ENCODE results near the gene OR2A2.
"Not testable (repeated sequence)": the region's sequence is repeated elsewhere in the genome, so short reads cannot be mapped to it uniquely, and the experiment has no call there.

OR2A2 gene, protein sequence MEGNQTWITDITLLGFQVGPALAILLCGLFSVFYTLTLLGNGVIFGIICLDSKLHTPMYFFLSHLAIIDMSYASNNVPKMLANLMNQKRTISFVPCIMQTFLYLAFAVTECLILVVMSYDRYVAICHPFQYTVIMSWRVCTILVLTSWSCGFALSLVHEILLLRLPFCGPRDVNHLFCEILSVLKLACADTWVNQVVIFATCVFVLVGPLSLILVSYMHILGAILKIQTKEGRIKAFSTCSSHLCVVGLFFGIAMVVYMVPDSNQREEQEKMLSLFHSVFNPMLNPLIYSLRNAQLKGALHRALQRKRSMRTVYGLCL

GRCh38 chr7:144109283-144109682 lies at the start of gene OR2A2:
OR2A2 (plus strand) TSS chr7:144109583; CDS start chr7:144109583, 0 bp downstream.
- no peak for DNase-seq

DNA sequence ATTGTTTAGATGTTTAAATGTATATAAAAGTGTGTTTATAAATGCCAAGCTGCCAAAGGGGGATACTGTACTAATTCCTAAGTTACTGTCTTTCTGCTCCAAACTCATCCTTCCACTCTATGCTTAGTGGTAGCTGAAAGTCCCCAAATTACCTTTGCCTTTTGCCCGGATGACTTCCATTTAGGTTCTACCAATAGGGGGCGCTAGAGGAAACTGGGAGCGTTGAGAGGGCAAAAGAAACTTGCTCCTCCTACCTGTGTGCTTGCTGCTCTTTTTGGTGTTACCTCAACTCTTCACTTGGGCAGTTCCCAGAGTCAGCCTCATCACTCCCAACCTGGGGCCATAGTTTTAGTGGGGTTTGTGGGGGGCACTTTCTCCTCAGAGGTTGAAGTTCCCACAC lies 45.7 kb upstream of the OR2A2 start:
- DNase-seq = no peak

- no peak for DNase-seq
Measured at GRCh38 chr7:144069511-144069910, 39.9 kb upstream of the OR2A2 start, which contains the start of gene OR2A25. OR2A25 (plus strand) TSS chr7:144069811; CDS start chr7:144074220, 4,409 bp downstream.

DNA sequence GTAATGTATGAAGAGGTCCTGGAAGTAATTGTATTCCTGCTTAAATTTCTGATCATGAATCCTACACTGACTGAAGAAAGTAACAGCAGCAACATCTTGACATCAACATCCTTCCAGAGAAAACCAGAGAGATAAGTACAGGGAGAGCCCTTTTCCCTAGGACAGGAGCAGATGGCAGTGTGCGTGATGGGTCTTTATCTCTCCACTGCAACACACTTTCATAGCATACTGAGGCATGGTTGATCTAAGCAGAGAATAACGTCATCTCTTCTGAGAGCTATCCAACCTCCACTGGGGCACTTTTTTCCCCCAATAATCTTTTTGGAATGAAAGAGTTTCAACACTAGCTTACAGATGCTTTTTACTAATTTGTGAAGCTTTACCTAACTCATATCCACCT lies 39.4 kb upstream of the OR2A2 start:
- no peak for DNase-seq

GRCh38 chr7:144074374-144074773 lies 35.0 kb upstream of the OR2A2 start:
- no peak for DNase-seq

DNA sequence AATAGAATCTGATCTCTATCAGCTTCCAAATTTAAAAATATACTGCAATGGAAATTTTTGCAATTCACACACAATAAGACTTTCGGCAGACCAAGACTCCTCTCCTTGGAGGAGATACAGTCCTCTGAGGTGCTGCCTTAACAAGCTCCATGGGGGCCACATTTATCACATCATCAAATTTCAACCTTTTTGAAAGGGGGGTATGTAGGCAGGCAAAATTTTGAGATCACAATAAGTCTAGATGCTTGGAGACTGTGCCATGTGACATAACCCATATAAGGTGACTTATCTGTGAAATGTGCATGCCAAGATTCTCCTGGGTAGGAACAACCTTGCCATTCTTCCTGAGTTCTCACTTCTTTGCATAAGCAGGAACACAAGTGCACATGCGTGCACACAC lies 23.4 kb upstream of the OR2A2 start, which contains the start of gene OR2A12:
Gene OR2A12, plus strand, starts transcription at position 301 of the 400 bp plus-strand sequence. CDS start 8,830 bp downstream, outside the sequence.
- DNase-seq = no peak

DNA sequence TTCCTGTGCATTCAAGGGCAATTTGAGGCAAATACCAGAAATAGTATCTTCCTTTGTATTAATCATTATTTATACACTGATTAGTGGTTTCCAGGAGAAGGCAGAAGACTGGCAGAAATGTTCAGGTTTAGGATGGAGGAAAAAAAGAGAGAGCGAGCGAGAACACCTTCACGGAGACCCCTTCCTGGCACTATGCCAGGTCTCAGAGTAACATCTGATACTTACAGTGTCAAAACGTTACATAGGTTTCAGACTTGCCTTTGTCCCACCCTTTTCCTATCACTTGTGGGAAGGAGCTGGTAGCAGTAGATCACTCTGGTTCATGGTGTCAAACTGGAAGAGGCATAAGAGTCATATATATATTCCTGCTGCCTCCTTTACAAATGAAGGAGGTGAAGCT lies 22.7 kb upstream of the OR2A2 start:
- no peak for DNase-seq

DNA sequence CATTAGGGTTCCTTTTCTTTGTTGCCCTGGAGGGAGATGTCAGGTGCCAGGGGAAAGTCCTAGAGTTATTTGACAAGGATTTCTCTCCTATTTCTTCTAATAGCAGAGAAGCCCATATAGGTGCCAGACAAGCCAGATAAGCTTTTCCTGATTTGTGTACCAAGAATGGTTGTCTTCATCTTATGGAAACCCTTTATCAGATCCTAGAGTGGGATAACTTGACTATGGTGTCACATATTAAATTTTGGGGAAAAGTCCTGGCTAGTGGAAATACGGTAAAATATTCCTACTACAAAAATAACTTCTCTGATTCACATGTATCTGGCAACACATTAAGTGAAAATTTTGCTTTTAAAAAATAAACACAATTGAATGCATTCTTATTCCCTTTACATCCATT lies 22.2 kb upstream of the OR2A2 start:
- DNase-seq = no peak

- no peak for DNase-seq
Measured at GRCh38 chr7:144090667-144091066, 18.7 kb upstream of the OR2A2 start.

GRCh38 chr7:144098776-144099175 lies 10.6 kb upstream of the OR2A2 start:
- no peak for DNase-seq

- no peak for DNase-seq
Measured at GRCh38 chr7:144100607-144101006, 8.8 kb upstream of the OR2A2 start.

DNA sequence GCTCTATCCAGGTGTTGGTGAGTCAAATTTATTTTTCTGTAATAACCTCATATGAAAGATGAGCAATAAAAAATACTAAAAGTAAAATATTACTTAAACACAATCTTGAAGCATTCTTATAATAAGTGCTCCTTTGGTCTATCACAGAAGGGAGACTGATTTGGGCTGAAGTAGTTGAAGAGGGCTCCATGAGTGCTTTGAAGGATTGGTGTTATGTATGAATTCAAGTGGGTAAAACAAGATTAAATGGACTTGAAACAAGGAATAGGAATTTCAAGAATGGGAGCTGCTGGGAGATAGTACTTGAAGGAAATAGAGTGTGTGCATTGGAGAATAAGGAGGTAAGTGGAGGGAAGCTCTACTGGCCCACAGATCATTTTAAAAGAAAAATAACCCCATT lies 7.3 kb upstream of the OR2A2 start:
- no peak for DNase-seq

DNA sequence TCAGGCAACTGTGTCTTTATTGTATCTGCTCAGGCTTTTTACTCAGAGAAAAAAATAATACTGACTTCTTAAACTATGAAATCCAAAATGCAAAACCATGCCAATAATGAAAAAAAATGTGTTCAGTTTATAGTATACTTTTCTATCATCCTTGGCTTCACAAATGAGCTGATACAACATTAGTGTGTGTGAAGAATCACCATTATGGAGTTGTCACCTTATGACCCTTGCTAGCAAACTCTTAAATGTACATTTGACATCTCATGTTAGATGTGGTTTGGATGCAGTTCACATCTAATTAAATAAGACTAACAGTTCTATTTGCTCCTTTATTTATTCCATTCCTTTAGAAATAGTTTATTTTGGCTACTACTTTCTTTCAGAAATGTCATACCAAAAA lies 4.2 kb upstream of the OR2A2 start:
- no peak for DNase-seq

DNA sequence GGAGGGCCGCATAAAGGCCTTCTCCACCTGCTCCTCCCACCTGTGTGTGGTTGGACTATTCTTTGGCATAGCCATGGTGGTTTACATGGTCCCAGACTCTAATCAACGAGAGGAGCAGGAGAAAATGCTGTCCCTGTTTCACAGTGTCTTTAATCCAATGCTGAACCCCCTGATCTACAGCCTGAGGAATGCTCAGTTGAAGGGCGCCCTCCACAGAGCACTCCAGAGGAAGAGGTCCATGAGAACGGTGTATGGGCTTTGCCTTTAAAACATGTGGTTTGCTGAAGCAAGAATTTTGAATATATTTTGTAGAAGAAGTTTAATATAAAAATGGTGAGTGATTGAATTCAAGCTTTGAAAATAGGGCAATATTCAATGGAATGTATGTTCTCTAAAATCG lies 889 bp downstream of the OR2A2 start:
- no peak for DNase-seq

DNA sequence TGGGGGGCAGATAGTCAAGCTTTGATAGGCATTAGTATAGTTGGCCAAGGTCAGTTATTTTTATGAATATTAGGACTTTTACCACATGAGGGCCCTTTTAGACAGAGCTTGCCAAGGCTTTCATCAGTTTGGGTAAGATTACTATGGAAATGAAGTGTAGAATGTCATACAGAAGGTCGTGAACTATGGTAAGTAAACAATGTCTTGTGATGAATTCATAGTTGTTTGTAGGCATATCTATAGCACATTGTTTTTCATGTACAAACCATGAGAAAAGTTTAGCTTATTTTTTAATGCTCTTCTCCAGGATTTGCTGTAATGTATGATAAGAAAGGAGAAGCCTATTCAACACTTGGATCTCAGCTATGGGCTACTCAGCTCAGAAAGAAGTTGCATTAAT lies 4.3 kb downstream of the OR2A2 start:
- no peak for DNase-seq

DNA sequence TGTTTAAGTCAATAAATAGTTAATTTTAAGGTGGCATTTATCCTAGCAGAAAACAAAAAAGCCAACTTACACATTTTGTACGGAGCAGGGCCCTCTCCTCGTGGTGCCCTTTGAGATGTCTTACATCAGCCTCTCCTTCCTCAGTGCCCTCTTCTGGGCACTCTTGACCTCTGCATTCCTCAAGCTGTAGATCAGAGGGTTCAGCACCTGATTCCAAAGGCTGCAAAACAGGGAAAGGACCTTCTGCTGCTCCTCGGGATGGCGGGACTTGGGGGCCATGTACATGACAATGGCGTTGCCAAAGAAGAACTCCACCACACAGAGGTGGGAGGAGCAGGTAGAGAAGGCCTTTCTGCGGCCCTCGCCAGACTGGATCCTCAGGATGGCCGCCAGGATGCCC lies 9.0 kb downstream of the OR2A2 start:
- no peak for DNase-seq

GRCh38 chr7:144122876-144123275 lies 13.5 kb downstream of the OR2A2 start, which contains the start of gene OR2A14:
OR2A14 (plus strand) TSS chr7:144123176; CDS start chr7:144129113, 5,937 bp downstream.
- no peak for DNase-seq

GRCh38 chr7:144127714-144128334 lies 18.4 kb downstream of the OR2A2 start:
- DNase-seq = peak in 37 of 56 donors; percentile 0 to 76 (median 16)

- DNase-seq = not testable (repeated sequence)
Measured at GRCh38 chr7:144129601-144130000, 20.2 kb downstream of the OR2A2 start.

- no peak for DNase-seq
Measured at GRCh38 chr7:144130730-144131129, 21.3 kb downstream of the OR2A2 start.

GRCh38 chr7:144132262-144132661 lies 22.9 kb downstream of the OR2A2 start:
- DNase-seq = no peak

- DNase-seq = no peak
Measured at GRCh38 chr7:144133307-144133706, 23.9 kb downstream of the OR2A2 start.

DNA sequence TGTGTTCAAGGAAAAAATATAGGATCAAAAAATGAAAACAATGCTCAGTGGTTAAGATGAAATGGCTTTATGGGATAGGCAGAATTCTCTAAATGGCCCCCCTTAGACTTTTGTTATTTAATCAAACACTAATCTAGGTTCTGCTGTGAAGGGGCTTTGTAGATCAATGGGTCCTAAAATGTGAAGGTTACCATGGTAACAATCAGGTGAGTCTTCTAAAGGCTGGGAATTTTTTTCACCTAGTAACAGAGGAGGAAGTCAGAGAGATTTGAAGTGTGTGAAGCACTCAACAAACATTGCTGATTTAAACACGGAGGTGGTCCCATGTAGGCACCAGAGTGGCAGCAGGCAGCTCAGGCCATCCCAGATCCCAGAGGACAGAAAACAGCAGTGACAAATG lies 24.7 kb downstream of the OR2A2 start:
- no peak for DNase-seq

Data from amygdala (tissue), 56 donors.